ENCODE results near the gene PSMG1.

- TF ChIP-seq CTCF (IDR thresholded peaks at IDR 0.05; ENCODE audit: poor library complexity) (no peak), EZH2 (IDR thresholded peaks at IDR 0.05; ENCODE audit: borderline replicate concordance) (no peak), EZH2phosphoT487 (IDR thresholded peaks at IDR 0.05; ENCODE audit: low read depth, severe bottlenecking, unreplicated experiment) (no peak)
Measured at GRCh38 chr21:39142972-39143371, 40.3 kb downstream of the PSMG1 start.

Measured in hepatocyte (in vitro differentiated cells).